Fibroblast of lung (primary cell): ENCODE results near the gene WWC1. TPM values are rescaled to one million over a fixed set of nuclear protein-coding genes. Genes with fewer than 3 reads are reported as not detected.
A peak's percentile ranks its signal among the peaks of the same experiment; 100 is the strongest.

ENCODE experiments used
- DNase-seq, 2 donors: peaks; one replicate each; pipeline versions ENCODE4 v3.0.0 to v3.0.0-alpha.2; 2010; ENCODE audit warnings: low read depth in 2 of 2
- H2AFZ ChIP-seq: 2 replicates; pipeline ENCODE4 v1.5.1; 2012; ENCODE audit warnings: low read length, control low read depth, inconsistent platforms
- H3K27ac ChIP-seq: 2 replicates; pipeline ENCODE4 v1.5.1; 2011; ENCODE audit warnings: low read length, control low read depth; ENCODE audit not compliant: insufficient read depth
- H3K27me3 ChIP-seq: 2 replicates; pipeline ENCODE4 v1.5.1; 2011; ENCODE audit warnings: mild to moderate bottlenecking, low read length; ENCODE audit not compliant: control insufficient read depth, insufficient read depth
- H3K36me3 ChIP-seq: 2 replicates; pipeline ENCODE4 v1.5.1; 2011; ENCODE audit warnings: low read length; ENCODE audit not compliant: control insufficient read depth, insufficient read depth
- H3K4me1 ChIP-seq: 2 replicates; pipeline ENCODE4 v1.5.1; 2011; ENCODE audit warnings: low read length; ENCODE audit not compliant: control insufficient read depth, insufficient read depth; ENCODE audit errors: extremely low read depth
- H3K4me2 ChIP-seq: 2 replicates; pipeline ENCODE4 v1.5.1; 2011; ENCODE audit warnings: low read length, control low read depth; ENCODE audit not compliant: insufficient read depth; ENCODE audit errors: extremely low read depth
- H3K4me3 ChIP-seq, 4 experiments: fragments of 200-600 bp in 1 of 4; sonication (generic) in 1 of 4; replicated peaks in 1 of 4; 2 replicates each; pipeline ENCODE4 v1.5.1; 2011 to 2016; ENCODE audit warnings: low read length in 4 of 4, low read depth in 3 of 4, mild to moderate bottlenecking in 3 of 4, control low read depth in 2 of 4, inconsistent platforms in 1 of 4, mixed read lengths in 1 of 4; ENCODE audit not compliant: insufficient read depth in 1 of 4; ENCODE audit errors: control extremely low read depth in 1 of 4
- H3K79me2 ChIP-seq: 2 replicates; pipeline ENCODE4 v1.5.1; 2012; ENCODE audit warnings: mild to moderate bottlenecking, low read length, inconsistent platforms; ENCODE audit not compliant: control insufficient read depth, insufficient read depth
- H3K9ac ChIP-seq: 2 replicates; pipeline ENCODE4 v1.5.1; 2011; ENCODE audit warnings: mild to moderate bottlenecking, low read length, control low read depth; ENCODE audit not compliant: insufficient read depth
- H3K9me3 ChIP-seq: 2 replicates; pipeline ENCODE4 v1.5.1; 2012; ENCODE audit warnings: low read depth, low read length; ENCODE audit not compliant: control insufficient read depth, insufficient read depth
- H4K20me1 ChIP-seq: 2 replicates; pipeline ENCODE4 v1.5.1; 2011; ENCODE audit warnings: low read length; ENCODE audit not compliant: control insufficient read depth, insufficient read depth; ENCODE audit errors: extremely low read depth
- CTCF ChIP-seq, 2 donors: IDR thresholded peaks in 1 of 2; conservative IDR thresholded peaks in 1 of 2; 1 replicate in 1 of 2; 2 replicates in 1 of 2; pipeline ENCODE4 v1.5.1; 2011 to 2012; ENCODE audit warnings: low read length in 2 of 2, control low read depth in 1 of 2, inconsistent platforms in 1 of 2, low read depth in 1 of 2, mild to moderate bottlenecking in 1 of 2
- EZH2 ChIP-seq: IDR thresholded peaks from 2 replicates; pipeline ENCODE4 v1.5.1; 2012; ENCODE audit warnings: low read length, control low read depth, mild to moderate bottlenecking; ENCODE audit errors: missing control alignments
- polyA plus RNA-seq, 2 donors: library from polyadenylated mRNA; depleted of rRNA in 1 of 2; stranded (reverse) in 1 of 2; unstranded in 1 of 2; fragments of >200 nt; gene quantifications; 2 replicates each; pipeline ENCODE4 v1.2.1, GENCODE V29; 2011 to 2012; ENCODE audit warnings: missing spikeins in 1 of 2
- total RNA-seq: library from RNA; depleted of rRNA; stranded (reverse); fragments of >200 nt; gene quantifications from 2 replicates; pipeline ENCODE4 v1.2.1, GENCODE V29; 2014

The WWC1 gene
- total and polyA plus RNA-seq, 2 donors (not counting 1 experiment from before 2014, with no cell fraction given) = 2.5 to 3.2 TPM

- H3K9me3 ChIP-seq = no peaks in the 10 kb centered on the region
- H3K4me2 ChIP-seq = no peak overlapping the region
- no peak for DNase-seq
- no peak overlapping the region for H2AFZ ChIP-seq
- no peak overlapping the region for H3K27ac ChIP-seq
- H3K27me3 ChIP-seq = no peaks in the 10 kb centered on the region
- H4K20me1 ChIP-seq = no peaks in the 10 kb centered on the region
- no peaks in the 10 kb centered on the region for H3K36me3 ChIP-seq
- no peak overlapping the region for H3K9ac ChIP-seq
- no peaks in the 10 kb centered on the region for H3K4me1 ChIP-seq
- no peak overlapping the region for H3K4me3 ChIP-seq
- H3K79me2 ChIP-seq = no peaks in the 10 kb centered on the region
- TF ChIP-seq CTCF (conservative IDR thresholded peaks at IDR 0.05 in 1 of 2, IDR thresholded peaks at IDR 0.05 in 1 of 2; ENCODE audit: low read depth in 1 of 2, low read length in 2 of 2) (no peak), EZH2 (no peak)
These were observed 124.0 kb downstream of the WWC1 start for GRCh38 chr5:168415401-168415800.

- no peaks in the 10 kb centered on the region for H3K79me2 ChIP-seq
- H3K9me3 ChIP-seq = no peaks in the 10 kb centered on the region
- no peak for TF ChIP-seq CTCF (conservative IDR thresholded peaks at IDR 0.05 in 1 of 2, IDR thresholded peaks at IDR 0.05 in 1 of 2; ENCODE audit: low read depth in 1 of 2, low read length in 2 of 2)
- TF ChIP-seq EZH2 = no peak
- H3K4me2 ChIP-seq = no peak overlapping the region
- H4K20me1 ChIP-seq = no peaks in the 10 kb centered on the region
- no peaks in the 10 kb centered on the region for H3K36me3 ChIP-seq
- H3K9ac ChIP-seq = no peak overlapping the region
- no peak for DNase-seq
- H2AFZ ChIP-seq = no peak overlapping the region
- no peak overlapping the region for H3K27ac ChIP-seq
- no peaks in the 10 kb centered on the region for H3K4me1 ChIP-seq
- H3K27me3 ChIP-seq = no peaks in the 10 kb centered on the region
- no peak overlapping the region for H3K4me3 ChIP-seq
These were observed 124.5 kb downstream of the WWC1 start for GRCh38 chr5:168415971-168416370.

GRCh38 chr5:168417731-168418429 is 126.4 kb downstream of the WWC1 start:
- Histone ChIP-seq H3K79me2 (no peaks in the 10 kb centered on the region), H3K4me2 (no peak overlapping the region), H3K4me1 (no peaks in the 10 kb centered on the region), H3K27me3 (no peaks in the 10 kb centered on the region), H4K20me1 (no peaks in the 10 kb centered on the region), H3K36me3 (no peaks in the 10 kb centered on the region), H2AFZ (no peak overlapping the region), H3K27ac (no peak overlapping the region), H3K9ac (no peak overlapping the region), H3K9me3 (no peaks in the 10 kb centered on the region), H3K4me3 (no peak overlapping the region)
- peak in 1 of 2 donors; percentile 29 for DNase-seq
- no peak for TF ChIP-seq CTCF (conservative IDR thresholded peaks at IDR 0.05 in 1 of 2, IDR thresholded peaks at IDR 0.05 in 1 of 2; ENCODE audit: low read depth in 1 of 2, low read length in 2 of 2)
- TF ChIP-seq EZH2 = no peak
